GM11168 (cell line): ENCODE results near the gene CCN6.
"Not testable (repeated sequence)": the region's sequence is repeated elsewhere in the genome, so short reads cannot be mapped to it uniquely, and the experiment has no call there.

ENCODE experiments used
- in situ Hi-C: fragments of 300-500 bp; cut with MboI; formaldehyde crosslinking; loops from one replicate; pipeline ENCODE4 v1.12.0; 2022; ENCODE audit warnings: low sequenced_read_pairs; ENCODE audit not compliant: unreplicated experiment

The CCN6 gene

DNA sequence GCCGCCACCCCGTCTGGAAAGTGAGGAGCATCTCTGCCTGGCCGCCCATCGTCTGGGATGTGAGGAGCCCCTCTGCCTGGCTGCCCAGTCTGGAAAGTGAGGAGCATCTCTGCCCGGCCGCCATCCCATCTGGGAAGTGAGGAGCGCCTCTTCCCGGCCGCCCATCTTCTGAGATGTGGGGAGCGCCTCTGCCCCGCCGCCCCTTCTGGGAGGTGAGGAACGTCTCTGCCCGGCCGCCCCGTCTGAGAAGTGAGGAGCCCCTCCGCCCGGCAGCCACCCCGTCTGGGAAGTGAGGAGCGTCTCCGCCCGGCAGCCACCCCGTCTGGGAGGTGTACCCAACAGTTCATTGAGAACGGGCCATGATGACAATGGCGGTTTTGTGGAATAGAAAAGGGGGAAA, 6.4 kb upstream of the CCN6 start:
- in situ Hi-C loops, result loop anchor here (25.0 kb wide), 1 partner anchor 785 kb away; a partner anchor contains a TSS

DNA sequence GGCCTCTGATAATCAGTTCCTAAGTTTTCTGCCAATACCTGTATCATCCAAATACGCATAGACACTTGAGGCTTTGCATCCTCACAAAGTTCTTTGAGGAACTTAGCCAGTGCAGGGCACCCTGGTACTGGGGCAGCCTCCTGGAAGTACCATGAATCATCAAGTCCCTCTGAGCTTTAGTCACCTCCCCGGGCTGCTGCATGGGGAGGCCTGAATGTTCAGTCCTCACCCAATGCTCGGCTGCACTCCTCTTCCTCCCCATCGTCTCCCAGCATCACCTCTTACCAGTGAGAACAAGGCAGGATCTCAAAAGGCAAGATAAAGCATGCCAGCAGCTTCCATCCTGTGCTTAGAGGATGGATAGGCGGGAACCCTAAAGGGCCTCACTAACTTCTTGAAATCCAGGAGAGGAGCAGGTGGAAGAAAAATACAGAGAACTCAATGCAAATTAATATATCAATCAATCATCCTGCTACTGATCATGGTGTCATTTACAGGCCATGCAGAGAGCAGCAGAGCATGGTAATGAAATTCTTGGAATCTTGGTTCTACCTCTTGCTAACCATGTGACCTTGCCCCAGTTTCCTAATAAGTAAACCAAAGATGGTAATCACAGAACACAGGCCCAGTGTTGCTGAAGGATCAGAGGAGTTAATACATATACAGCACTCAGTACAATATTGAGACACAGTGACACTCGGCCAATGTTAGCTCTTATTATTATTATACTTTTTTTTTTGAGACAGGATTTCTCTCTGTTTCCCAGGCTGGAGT, 4.7 kb upstream of the CCN6 start:
- in situ Hi-C loops, result loop anchor here (25.0 kb wide), 1 partner anchor 787 kb away; a partner anchor contains a TSS

DNA sequence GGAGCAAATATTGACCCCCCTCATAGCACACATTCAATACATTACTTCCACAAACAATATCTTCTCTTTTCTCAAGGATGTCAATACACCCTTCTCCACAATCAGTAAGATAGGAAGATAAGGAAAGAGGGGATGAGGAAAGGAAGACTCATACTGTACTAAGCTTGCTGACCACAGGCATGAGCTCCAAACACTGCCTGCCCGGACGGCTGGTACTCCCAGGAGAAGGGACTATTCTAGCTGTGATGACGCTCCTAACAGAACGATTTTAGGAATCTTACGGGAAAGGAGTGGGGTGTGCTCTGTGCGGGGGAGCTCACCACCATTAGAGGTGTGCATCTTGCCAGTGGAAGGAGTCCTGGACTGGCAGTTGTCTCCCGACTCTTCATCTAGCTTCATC, 3.9 kb upstream of the CCN6 start:
- in situ Hi-C loops, result loop anchor here (25.0 kb wide), 1 partner anchor 788 kb away; a partner anchor contains a TSS

DNA sequence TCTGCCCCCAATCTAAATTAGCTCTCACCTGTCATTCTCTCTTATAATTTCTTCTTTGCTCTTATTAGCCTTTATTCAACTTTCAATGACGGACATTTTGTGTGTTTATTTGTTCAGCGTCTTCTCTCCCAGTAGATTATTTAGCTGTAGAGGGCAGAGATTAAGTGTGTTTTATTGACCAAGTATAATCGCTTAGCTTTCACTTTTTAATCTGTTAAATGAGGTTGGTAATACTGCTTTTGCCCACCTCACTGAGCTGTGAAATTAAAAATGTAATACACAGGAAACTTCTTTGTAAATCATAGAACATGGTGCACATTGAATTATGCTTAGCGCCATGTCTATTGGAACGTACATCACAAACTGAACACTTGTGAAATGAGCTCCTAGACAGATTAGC, 3.5 kb upstream of the CCN6 start:
- in situ Hi-C loops, result no loop called here

DNA sequence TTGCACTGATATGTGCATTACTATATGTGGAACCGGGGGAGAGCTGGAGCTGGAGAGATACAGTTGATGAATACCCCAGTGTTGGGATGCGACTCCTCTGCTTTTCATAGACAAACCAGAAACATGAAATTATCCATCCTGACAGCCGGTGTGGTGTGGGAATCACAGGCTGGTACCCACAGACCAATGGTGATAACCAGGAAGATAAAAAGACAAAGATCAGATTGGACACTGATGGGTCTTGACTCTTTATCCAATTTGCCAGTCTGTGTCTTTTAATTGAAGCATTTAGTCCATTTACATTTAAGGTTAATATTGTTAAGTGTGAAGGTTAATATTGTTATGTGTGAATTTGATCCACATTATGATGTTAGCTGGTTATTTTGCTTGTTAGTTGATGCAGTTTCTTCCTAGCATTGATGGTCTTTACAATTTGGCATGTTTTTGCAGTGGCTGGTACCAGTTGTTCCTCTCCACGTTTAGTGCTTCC, 2.6 kb upstream of the CCN6 start:
- in situ Hi-C loops, result not testable (repeated sequence)

DNA sequence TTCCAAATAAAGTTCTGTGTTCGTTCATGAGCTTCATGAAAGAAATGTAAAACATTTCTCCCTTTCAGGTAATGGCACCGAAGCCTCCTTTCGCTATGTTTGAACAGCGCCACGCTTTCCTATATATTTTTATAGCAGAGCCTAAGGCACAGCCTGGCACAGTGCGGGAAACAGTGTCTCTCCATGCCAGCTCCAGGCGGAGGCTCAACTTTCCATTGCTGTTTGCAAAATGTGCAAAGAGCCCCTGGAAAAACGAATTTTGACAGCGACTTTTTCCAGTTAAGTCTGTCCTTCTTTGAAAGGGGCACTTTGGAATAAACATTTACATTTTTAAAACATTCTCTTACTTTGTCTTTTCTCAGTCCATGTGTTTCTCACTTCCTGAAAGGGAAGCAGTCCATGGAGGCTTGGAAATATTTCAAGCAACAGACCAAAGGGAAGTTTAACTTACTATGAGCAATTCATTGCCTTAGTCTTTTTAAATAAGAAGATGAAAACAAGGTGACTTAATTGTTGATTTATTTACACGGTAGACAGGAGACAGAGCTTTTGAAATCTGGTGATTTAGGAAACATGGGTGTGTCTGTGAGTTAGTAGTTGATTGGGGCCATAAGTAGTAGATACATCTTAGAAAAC, 769 bp downstream of the CCN6 start:
- in situ Hi-C loops, result no loop called here

GRCh38 chr6:112058243-112059032, 4.5 kb downstream of the CCN6 start:
- in situ Hi-C loops, result no loop called here

DNA sequence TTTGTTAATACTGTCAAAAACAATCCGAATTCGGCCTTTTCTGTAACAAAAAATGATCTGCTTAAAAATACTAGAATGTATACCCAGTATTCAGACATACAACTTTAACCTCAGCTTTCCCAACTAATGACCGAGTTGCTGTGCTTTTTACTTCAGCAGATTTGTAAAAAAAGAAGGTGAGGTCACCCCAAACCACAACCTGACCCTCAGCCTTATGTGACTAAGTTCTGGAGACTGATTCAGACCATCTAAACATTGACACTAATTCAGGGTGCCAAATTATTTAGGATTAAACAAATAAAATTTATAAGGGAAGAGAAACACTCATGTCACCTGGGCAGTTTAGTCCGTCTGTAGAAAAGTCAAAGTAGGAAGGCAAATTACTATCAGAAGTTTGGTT, 7.7 kb downstream of the CCN6 start:
- in situ Hi-C loops, result no loop called here

DNA sequence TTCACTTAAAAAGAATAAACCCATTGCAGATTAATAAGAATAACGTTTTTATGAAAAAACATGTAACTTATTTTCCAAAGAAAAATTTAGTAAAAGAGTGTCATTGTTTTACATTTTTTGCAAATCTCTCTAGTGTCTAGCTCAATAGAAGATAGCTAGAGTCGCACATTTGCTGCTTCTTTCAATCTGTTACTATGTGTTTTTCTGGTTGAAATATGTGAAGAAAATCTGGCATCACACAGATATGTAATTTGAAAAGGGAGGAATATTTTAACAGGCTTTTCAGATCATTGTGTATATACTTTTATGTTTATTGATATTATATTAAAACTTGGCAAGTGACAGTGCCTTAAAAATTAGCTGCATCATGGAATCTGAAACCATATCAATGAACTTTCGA, 9.1 kb downstream of the CCN6 start:
- in situ Hi-C loops, result no loop called here

DNA sequence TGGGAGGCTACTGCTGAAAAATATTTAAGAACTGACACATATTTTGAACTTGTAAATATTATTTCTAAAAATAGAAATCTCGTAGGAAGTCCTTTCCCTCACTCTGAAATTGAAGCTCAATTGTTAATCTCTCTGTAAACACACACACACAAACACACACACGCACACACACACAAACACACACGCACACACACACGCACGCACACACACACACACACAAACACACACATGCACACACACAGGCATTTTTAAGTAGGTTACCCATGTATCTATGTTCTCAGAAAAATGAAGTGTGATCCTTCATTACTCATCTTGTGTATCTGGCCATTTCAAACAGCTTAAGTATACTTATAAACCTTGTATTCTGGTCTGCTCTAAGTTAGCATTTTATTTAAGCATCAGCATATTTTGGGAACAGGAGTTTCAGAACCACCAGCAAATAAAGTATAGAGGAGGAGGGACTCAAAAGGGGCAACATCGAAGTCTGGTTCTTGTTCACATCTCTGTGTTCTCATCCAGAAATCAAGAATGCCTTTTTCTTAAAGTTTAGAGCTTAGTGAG, 11.6 kb downstream of the CCN6 start:
- in situ Hi-C loops, result no loop called here

- in situ Hi-C loops, result no loop called here
Measured at GRCh38 chr6:112066606-112067005, 12.7 kb downstream of the CCN6 start.

- in situ Hi-C loops, result no loop called here
Measured at GRCh38 chr6:112081569-112081968, 27.7 kb downstream of the CCN6 start.

DNA sequence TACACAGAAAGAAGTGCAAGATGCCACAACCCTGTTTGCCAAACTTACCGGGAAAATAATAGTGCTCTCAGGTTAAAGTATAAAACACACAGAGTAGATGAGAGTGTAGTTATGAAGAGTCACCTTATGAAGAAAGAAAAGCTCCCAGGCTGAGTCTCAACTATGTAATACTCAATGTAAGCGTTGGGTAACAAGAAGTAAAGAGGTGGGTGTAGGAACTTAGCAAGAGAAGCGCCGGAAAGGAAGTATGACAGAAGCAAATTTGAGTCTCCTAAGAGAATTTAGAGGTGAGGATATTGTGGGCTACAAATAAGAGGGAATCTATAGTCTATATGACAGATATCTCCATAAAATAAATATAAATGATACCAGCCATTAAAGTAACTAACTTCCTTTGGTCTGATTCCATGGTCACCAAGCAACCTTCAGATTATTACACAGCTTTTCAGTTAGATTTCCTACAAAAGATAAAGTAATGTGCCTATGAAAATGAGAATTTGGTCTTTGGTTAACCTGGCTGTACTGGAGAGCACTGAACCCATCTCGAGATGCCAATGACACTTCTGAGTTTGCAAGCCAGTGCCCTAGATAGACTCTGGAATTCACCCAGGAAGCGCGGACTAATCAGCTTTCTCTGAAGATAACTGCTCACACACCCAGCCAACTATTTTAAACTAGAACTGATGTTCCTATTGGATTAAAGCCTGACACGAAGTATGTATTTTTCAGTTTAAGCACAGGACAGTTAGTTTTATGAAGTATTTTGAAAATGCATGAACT, 31.6 kb downstream of the CCN6 start:
- in situ Hi-C loops, result no loop called here

DNA sequence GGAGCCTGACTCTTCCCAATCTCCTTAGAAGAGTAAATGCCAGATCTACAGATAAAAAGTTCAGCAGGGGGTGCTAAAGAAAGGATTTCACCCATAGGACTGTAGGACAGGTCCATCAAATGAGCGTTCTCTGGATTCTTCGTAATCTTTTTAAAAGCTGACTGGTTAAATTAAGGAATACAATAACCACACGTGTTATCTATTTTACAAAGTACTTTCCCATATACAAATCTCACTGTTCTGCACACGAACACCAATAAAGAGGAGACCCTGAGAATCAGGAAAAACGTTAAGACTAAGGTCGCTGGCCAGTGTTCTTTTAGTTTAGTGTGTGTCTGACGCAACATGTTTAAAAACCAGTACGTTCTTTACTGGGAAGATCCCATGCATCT, 32.8 kb downstream of the CCN6 start:
- in situ Hi-C loops, result no loop called here

DNA sequence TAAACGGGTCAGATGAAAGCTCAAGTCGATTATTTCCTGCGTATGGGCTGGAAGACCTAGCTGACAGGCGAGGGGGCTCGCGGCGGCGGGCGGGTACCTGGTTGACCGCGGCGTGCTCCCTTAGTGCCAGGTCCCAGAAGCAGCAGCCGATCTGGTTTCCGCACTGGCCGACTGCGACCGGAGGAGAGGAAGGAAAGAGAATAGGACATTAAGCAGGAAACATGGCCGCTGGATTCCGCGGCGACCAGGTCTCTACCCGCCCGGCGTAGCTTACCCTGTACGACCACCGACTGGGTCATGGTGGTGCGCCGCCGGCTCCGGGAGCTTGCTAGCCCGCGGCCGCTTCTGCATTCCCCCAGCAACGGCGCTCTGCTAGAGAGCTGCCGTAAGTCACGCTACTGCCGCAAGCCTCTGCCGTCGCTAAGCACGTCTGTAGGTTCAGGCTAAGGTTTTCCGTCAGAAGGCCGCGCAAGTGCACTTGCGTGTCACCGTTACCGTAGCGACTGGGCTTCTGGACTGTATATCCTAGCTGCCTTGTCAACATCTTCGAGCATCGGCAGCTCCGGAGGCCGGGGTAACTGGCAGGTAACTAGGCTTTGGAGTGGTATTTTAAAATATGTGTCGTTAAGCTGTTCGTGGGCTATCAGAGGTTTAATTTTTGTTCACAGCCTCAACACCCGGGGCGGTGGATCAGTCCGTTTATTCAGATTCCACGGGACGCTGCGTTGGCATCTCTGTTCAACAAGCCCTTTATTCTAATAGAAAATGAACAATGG, 33.4 kb downstream of the CCN6 start, which contains the start of the genes FAM229B and TUBE1:
Gene FAM229B (plus strand): TSS at position 456 of the 776 bp plus-strand sequence. CDS start 11,693 bp downstream, outside the sequence.
Gene TUBE1 (minus strand): TSS at position 347 of the 776 bp plus-strand sequence. CDS start 48 bp downstream, at position 299.
- in situ Hi-C loops, result no loop called here

GRCh38 chr6:112087916-112088315, 34.0 kb downstream of the CCN6 start:
- in situ Hi-C loops, result no loop called here

GRCh38 chr6:112096901-112097300, 43.0 kb downstream of the CCN6 start:
- in situ Hi-C loops, result no loop called here

GRCh38 chr6:112100561-112100960, 46.7 kb downstream of the CCN6 start:
- in situ Hi-C loops, result no loop called here

- in situ Hi-C loops, result not testable (repeated sequence)
Measured at GRCh38 chr6:112106026-112106425, 52.1 kb downstream of the CCN6 start.
